LHCN-M2 (cell line): ENCODE measurements around the gene GSTA4. TPM values are rescaled to one million over a fixed set of nuclear protein-coding genes. Genes with fewer than 3 reads are reported as not detected.

Experiments
- total RNA-seq: library from RNA; depleted of rRNA; stranded (reverse); fragments of >200 nt; gene quantifications from 2 replicates; pipeline ENCODE4 v1.2.3, GENCODE V29; 2014; rRNA removed

Gene GSTA4
- total RNA-seq, 1 experiment from 2014 or later = 25.8 TPM

Other genes with a start within 250 kb of the GSTA4 start
- not detected in 2 replicates for gene GSTA2, start 231.8 kb downstream of the GSTA4 start, total RNA-seq
- not detected in 2 replicates for gene GSTA1, start 191.5 kb downstream of the GSTA4 start, total RNA-seq
- not detected in 2 replicates for gene GSTA5, start 154.5 kb downstream of the GSTA4 start, total RNA-seq
- not detected in 2 replicates for gene GSTA3, start 85.6 kb downstream of the GSTA4 start, total RNA-seq
- gene CILK1, start 66.5 kb upstream of the GSTA4 start, total RNA-seq = 16.7 and 17.3 TPM in 2 replicates
- gene FBXO9, start 70.1 kb upstream of the GSTA4 start, total RNA-seq = 27.8 and 33.5 TPM in 2 replicates
- gene GCM1, start 153.6 kb upstream of the GSTA4 start, total RNA-seq = not detected in 2 replicates